BLaER1 (cell line): ENCODE measurements around the gene PRRG2.
A peak's percentile ranks its signal among the peaks of the same experiment; 100 is the strongest.

Experiments used
- H3K27ac ChIP-seq: shearing (Covaris generic); formaldehyde crosslinking; 2 replicates; pipeline ENCODE4 v1.8.1; 2022
- H3K27me3 ChIP-seq: shearing (Covaris generic); formaldehyde crosslinking; 2 replicates; pipeline ENCODE4 v1.8.1; 2022
- H3K36me3 ChIP-seq: shearing (Covaris generic); formaldehyde crosslinking; 2 replicates; pipeline ENCODE4 v1.8.1; 2022
- H3K4me1 ChIP-seq: shearing (Covaris generic); formaldehyde crosslinking; 2 replicates; pipeline ENCODE4 v1.8.1; 2022
- H3K4me2 ChIP-seq: shearing (Covaris generic); formaldehyde crosslinking; 2 replicates; pipeline ENCODE4 v1.8.1; 2022
- H3K4me3 ChIP-seq: shearing (Covaris generic); formaldehyde crosslinking; 2 replicates; pipeline ENCODE4 v1.8.1; 2022
- H3K9ac ChIP-seq: shearing (Covaris generic); formaldehyde crosslinking; 2 replicates; pipeline ENCODE4 v1.8.1; 2022
- H3K9me3 ChIP-seq: shearing (Covaris generic); formaldehyde crosslinking; 2 replicates; pipeline ENCODE4 v1.8.1; 2022
- H4K20me1 ChIP-seq: shearing (Covaris generic); formaldehyde crosslinking; 2 replicates; pipeline ENCODE4 v1.8.1; 2022
- Cebpa-rat ChIP-seq: shearing (Covaris generic); IDR thresholded peaks from 2 replicates; pipeline ENCODE4 v1.8.1; 2022

The PRRG2 gene

DNA sequence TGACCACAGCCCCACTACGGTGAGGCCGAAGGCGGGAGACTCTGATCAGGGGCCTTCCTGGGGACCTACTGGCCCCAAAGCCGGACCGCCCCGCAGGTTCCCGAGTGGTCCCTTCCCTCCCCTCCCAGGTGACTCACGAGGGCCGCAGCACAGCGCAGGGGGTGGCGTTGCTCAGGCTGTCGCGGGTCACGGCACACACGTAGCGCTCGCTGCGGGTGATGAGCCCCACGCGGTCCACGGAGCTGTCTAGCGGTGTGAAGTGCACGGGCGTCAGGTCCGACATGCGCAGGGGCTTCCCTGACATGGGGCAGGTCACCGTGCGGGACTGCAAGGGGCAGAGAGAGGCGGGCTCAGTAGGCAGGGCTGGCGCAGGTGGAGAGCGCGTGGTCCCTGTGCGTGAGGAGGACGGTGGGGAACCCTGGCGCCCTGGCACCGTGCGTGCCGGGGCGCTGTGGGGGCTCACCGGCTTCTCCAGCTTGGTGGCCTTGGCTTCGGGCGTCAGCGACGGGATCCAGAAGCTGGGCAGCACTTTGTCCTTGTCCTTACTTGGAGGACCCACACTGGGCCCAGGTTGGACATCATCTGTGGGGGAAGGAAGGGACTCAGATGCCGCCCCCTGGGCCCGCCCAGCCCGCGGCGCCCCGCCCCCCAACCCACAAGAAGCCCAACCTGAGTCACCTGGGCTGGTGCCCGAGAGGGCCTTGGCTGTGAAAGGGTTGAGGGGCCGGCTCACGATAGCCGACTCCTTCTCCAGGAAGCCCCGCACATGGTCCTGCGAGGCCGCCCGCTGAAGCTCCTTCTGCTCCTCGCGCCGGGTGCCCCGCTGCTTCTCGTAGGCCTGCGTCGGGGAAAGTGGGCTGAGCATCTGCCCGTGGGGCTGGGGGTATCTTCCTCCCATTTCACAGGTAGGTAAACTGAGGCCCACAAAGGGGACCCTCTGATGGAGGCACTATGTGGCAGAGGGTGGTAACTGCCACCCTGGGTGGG, 24.4 kb upstream of the PRRG2 start:
- Histone ChIP-seq H3K4me2 (peak overlapping the region; percentile 17; the same call in 1 of the 2 replicates), H3K4me1 (peaks cover 55% of the 10 kb centered on the region), H3K27me3 (no peaks in the 10 kb centered on the region), H3K9me3 (no peaks in the 10 kb centered on the region), H4K20me1 (peaks cover 26% of the 10 kb centered on the region), H3K9ac (no peak overlapping the region), H3K36me3 (peaks cover 83% of the 10 kb centered on the region), H3K27ac (no peak overlapping the region), H3K4me3 (no peak overlapping the region)
- no peak for TF ChIP-seq Cebpa-rat

GRCh38 chr19:49557641-49558325, 23.3 kb upstream of the PRRG2 start:
- peaks cover 65% of the 10 kb centered on the region for H3K4me1 ChIP-seq
- H4K20me1 ChIP-seq: peaks cover 37% of the 10 kb centered on the region
- no peak overlapping the region for H3K4me2 ChIP-seq
- no peak overlapping the region for H3K9ac ChIP-seq
- no peak overlapping the region for H3K4me3 ChIP-seq
- no peak for TF ChIP-seq Cebpa-rat
- H3K27ac ChIP-seq: no peak overlapping the region
- H3K9me3 ChIP-seq: no peaks in the 10 kb centered on the region
- no peaks in the 10 kb centered on the region for H3K27me3 ChIP-seq
- peaks cover 81% of the 10 kb centered on the region for H3K36me3 ChIP-seq

DNA sequence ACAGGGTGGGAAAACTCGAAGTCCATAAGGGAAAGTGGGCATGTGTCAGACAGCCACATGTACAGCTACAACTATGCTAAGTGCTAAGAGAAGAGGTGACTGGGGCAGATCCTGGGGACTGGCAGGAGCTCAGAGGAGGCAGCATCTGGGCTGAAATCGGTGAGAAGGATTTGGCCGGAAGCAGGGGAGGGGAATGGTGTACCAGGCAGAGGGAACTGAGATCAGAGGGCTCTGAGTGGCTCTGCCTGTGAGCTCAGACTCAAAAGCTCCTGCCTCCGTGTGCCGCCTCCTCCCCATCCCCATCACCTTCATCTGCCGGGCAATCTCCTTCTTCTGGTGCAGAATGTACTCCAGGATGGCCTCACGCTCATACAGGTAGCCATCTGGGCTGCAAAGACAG, 22.5 kb upstream of the PRRG2 start:
- Histone ChIP-seq H3K36me3 (peaks cover 80% of the 10 kb centered on the region), H3K9me3 (no peaks in the 10 kb centered on the region), H3K9ac (no peak overlapping the region), H4K20me1 (peaks cover 45% of the 10 kb centered on the region), H3K4me2 (no peak overlapping the region), H3K27me3 (no peaks in the 10 kb centered on the region), H3K4me3 (no peak overlapping the region), H3K27ac (no peak overlapping the region), H3K4me1 (peaks cover 70% of the 10 kb centered on the region)
- no peak for TF ChIP-seq Cebpa-rat

DNA sequence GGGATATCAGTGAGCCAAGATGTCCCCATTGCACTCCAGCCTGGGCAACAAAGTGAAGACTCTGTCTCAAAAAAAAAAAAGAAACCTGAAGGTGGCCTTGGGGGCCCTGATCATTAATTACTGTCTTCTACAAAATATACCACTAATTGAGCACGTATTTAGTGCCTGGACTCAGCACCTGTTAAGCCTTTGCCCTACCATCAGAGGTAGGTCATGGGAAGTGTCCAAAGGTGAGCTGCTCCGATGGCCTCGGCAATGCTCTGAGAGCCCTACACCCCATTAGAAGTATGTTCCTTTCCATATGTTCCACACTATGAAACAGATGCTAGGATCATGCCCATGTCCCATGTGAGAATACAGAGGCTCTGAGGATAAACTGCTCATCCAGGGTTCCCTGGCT, 21.7 kb upstream of the PRRG2 start:
- peaks cover 83% of the 10 kb centered on the region for H3K36me3 ChIP-seq
- H3K9ac ChIP-seq: 0 out of 2 replicates have a peak overlapping the region, but pooled peaks have one; percentile 64
- H4K20me1 ChIP-seq: peaks cover 53% of the 10 kb centered on the region
- H3K27ac ChIP-seq: peak overlapping the region; percentile 66
- H3K4me3 ChIP-seq: no peak overlapping the region
- peak overlapping the region; percentile 74 for H3K4me2 ChIP-seq
- no peak for TF ChIP-seq Cebpa-rat
- no peaks in the 10 kb centered on the region for H3K9me3 ChIP-seq
- H3K27me3 ChIP-seq: no peaks in the 10 kb centered on the region
- H3K4me1 ChIP-seq: peaks cover 68% of the 10 kb centered on the region

DNA sequence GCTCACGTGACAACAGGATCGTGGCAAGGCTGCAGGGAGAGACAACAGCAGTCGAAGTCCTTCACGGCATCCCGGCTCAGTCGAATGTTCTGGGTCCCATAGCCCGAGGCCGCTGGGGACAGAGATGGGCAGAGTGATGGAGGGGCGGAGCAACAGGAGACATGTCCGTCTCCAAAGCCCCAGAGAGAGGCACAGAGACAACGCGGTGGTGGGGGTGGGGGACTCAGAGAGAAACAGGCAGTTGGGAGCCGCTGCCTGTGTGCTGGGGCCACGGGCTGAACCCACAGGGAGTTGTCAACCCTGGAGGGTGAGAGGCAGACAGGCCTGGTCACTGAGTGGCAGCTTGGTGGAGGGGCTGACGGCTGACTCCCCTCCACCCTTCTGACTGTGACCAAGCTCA, 21.2 kb upstream of the PRRG2 start:
- TF ChIP-seq Cebpa-rat: no peak
- Histone ChIP-seq H3K4me3 (no peak overlapping the region), H3K9me3 (no peaks in the 10 kb centered on the region), H3K27ac (peak overlapping the region; percentile 66), H4K20me1 (peaks cover 58% of the 10 kb centered on the region), H3K4me2 (peak overlapping the region; percentile 74), H3K36me3 (peaks cover 83% of the 10 kb centered on the region), H3K4me1 (peaks cover 68% of the 10 kb centered on the region), H3K9ac (peak overlapping the region; percentile 64; the same call in 1 of the 2 replicates), H3K27me3 (no peaks in the 10 kb centered on the region)

GRCh38 chr19:49560358-49560900, 20.7 kb upstream of the PRRG2 start:
- Histone ChIP-seq H3K4me2 (peak overlapping the region; percentile 74), H3K36me3 (peaks cover 81% of the 10 kb centered on the region), H3K27ac (peak overlapping the region; percentile 66), H3K9me3 (no peaks in the 10 kb centered on the region), H3K27me3 (no peaks in the 10 kb centered on the region), H3K4me3 (no peak overlapping the region), H3K9ac (peak overlapping the region; percentile 64), H4K20me1 (peaks cover 63% of the 10 kb centered on the region), H3K4me1 (peaks cover 68% of the 10 kb centered on the region)
- TF ChIP-seq Cebpa-rat: no peak

DNA sequence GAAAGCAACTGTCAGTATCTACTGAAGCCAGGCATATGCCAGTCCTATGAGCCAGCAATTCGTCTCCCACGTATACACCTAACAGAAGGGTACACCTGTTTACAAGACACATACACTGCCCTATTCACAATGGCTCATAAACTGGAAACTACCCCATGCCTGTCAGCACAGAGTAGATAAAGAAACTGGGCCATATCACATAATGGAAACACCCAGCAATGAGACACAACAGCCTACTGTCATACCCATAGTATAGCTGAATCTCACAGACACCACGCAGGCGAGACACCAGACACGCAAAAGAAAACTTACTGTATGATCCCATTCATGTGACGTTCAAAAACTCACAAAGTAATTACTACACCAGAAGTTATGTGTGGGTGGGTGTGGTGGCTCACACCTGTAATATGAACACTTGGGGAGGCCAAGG, 16.5 kb upstream of the PRRG2 start:
- Histone ChIP-seq H3K4me2 (no peak overlapping the region), H3K27me3 (no peaks in the 10 kb centered on the region), H3K36me3 (peaks cover 56% of the 10 kb centered on the region), H4K20me1 (peaks cover 92% of the 10 kb centered on the region), H3K9ac (no peak overlapping the region), H3K4me1 (peaks cover 81% of the 10 kb centered on the region), H3K4me3 (no peak overlapping the region), H3K27ac (no peak overlapping the region), H3K9me3 (no peaks in the 10 kb centered on the region)
- TF ChIP-seq Cebpa-rat: no peak

GRCh38 chr19:49565261-49565660, 15.9 kb upstream of the PRRG2 start:
- Histone ChIP-seq H3K27ac (no peak overlapping the region), H3K9me3 (no peaks in the 10 kb centered on the region), H3K36me3 (peaks cover 50% of the 10 kb centered on the region), H3K27me3 (no peaks in the 10 kb centered on the region), H4K20me1 (peaks cover 92% of the 10 kb centered on the region), H3K9ac (no peak overlapping the region), H3K4me2 (peak overlapping the region; percentile 40; the same call in 1 of the 2 replicates), H3K4me1 (peaks cover 76% of the 10 kb centered on the region), H3K4me3 (no peak overlapping the region)
- TF ChIP-seq Cebpa-rat: no peak

GRCh38 chr19:49566302-49566701, 14.8 kb upstream of the PRRG2 start:
- peaks cover 76% of the 10 kb centered on the region for H3K4me1 ChIP-seq
- H4K20me1 ChIP-seq: peaks cover 92% of the 10 kb centered on the region
- peaks cover 47% of the 10 kb centered on the region for H3K36me3 ChIP-seq

More at GRCh38 chr19:49566302-49566701, 14.8 kb upstream of the PRRG2 start:
- no peak for TF ChIP-seq Cebpa-rat
- no peak overlapping the region for H3K4me2 ChIP-seq
- no peak overlapping the region for H3K4me3 ChIP-seq
- H3K9me3 ChIP-seq: no peaks in the 10 kb centered on the region
- no peak overlapping the region for H3K9ac ChIP-seq
- no peak overlapping the region for H3K27ac ChIP-seq
- H3K27me3 ChIP-seq: no peaks in the 10 kb centered on the region
